Effector CD4-positive, alpha-beta T cell (primary cell): ENCODE data around the gene RTP2.

ENCODE experiments used
- DNase-seq: peaks from one replicate; pipeline ENCODE4 v3.0.0-alpha.2; 2020

The RTP2 gene

GRCh38 chr3:187738331-187739093 lies 36.2 kb upstream of the RTP2 start:
- peak; percentile 57 for DNase-seq

GRCh38 chr3:187738071-187738330 lies 35.6 kb upstream of the RTP2 start:
- no peak for DNase-seq

- DNase-seq = peak; percentile 31
Measured at GRCh38 chr3:187737368-187738070, 35.2 kb upstream of the RTP2 start.

GRCh38 chr3:187737006-187737367 lies 34.6 kb upstream of the RTP2 start:
- no peak for DNase-seq

- DNase-seq = no peak
Measured at GRCh38 chr3:187736418-187736871, 34.1 kb upstream of the RTP2 start.

- DNase-seq = no peak
Measured at GRCh38 chr3:187735837-187736236, 33.5 kb upstream of the RTP2 start.

GRCh38 chr3:187735383-187735782 lies 33.0 kb upstream of the RTP2 start:
- no peak for DNase-seq

- no peak for DNase-seq
Measured at GRCh38 chr3:187734841-187735240, 32.5 kb upstream of the RTP2 start.

GRCh38 chr3:187733371-187733770 lies 31.0 kb upstream of the RTP2 start:
- DNase-seq = no peak

- DNase-seq = no peak
Measured at GRCh38 chr3:187729598-187729997, 27.2 kb upstream of the RTP2 start.

- no peak for DNase-seq
Measured at GRCh38 chr3:187728940-187729583, 26.7 kb upstream of the RTP2 start.

GRCh38 chr3:187728248-187728647 lies 25.9 kb upstream of the RTP2 start:
- no peak for DNase-seq

GRCh38 chr3:187726564-187726963 lies 24.2 kb upstream of the RTP2 start:
- no peak for DNase-seq

- DNase-seq = no peak
Measured at GRCh38 chr3:187725653-187726370, 23.5 kb upstream of the RTP2 start.

- no peak for DNase-seq
Measured at GRCh38 chr3:187725224-187725623, 22.9 kb upstream of the RTP2 start.

- DNase-seq = no peak
Measured at GRCh38 chr3:187722206-187722612, 19.9 kb upstream of the RTP2 start.

GRCh38 chr3:187721055-187721454 lies 18.7 kb upstream of the RTP2 start:
- no peak for DNase-seq

GRCh38 chr3:187720337-187720670 lies 17.9 kb upstream of the RTP2 start:
- no peak for DNase-seq

- no peak for DNase-seq
Measured at GRCh38 chr3:187719628-187720336, 17.4 kb upstream of the RTP2 start.

GRCh38 chr3:187718802-187719201 lies 16.4 kb upstream of the RTP2 start:
- DNase-seq = no peak

- DNase-seq = no peak
Measured at GRCh38 chr3:187717572-187717971, 15.2 kb upstream of the RTP2 start.

- peak; percentile 55 for DNase-seq
Measured at GRCh38 chr3:187714404-187714979, 12.1 kb upstream of the RTP2 start.

- DNase-seq = no peak
Measured at GRCh38 chr3:187713504-187713903, 11.1 kb upstream of the RTP2 start.
